GM18502 (cell line): ENCODE results near the gene GRIK5.
"Not testable (repeated sequence)": the region's sequence is repeated elsewhere in the genome, so short reads cannot be mapped to it uniquely, and the experiment has no call there.

Experiments used
- ATAC-seq: cut with Tn5 transposase; IDR thresholded peaks from one replicate; pipeline ENCODE4 v1.9.1; 2021; ENCODE audit warnings: mild to moderate bottlenecking; ENCODE audit not compliant: unreplicated experiment, poor library complexity

The GRIK5 gene

GRCh38 chr19:42023121-42023942 lies 46.7 kb downstream of the GRIK5 start:
- ATAC-seq: no peak

GRCh38 chr19:42022616-42023015 lies 47.4 kb downstream of the GRIK5 start:
- ATAC-seq: no peak

GRCh38 chr19:42021185-42021584 lies 48.8 kb downstream of the GRIK5 start:
- no peak for ATAC-seq

- no peak for ATAC-seq
Measured at GRCh38 chr19:42018503-42019193, 51.4 kb downstream of the GRIK5 start.

GRCh38 chr19:42017040-42017439 lies 53.0 kb downstream of the GRIK5 start:
- no peak for ATAC-seq

GRCh38 chr19:42012747-42013146 lies 57.3 kb downstream of the GRIK5 start:
- ATAC-seq: not testable (repeated sequence)

GRCh38 chr19:42010245-42011126 lies 59.5 kb downstream of the GRIK5 start:
- ATAC-seq: no peak

- ATAC-seq: no peak
Measured at GRCh38 chr19:42006569-42006968, 63.4 kb downstream of the GRIK5 start.

GRCh38 chr19:42005504-42005903 lies 64.5 kb downstream of the GRIK5 start:
- no peak for ATAC-seq

GRCh38 chr19:42003506-42004294 lies 66.3 kb downstream of the GRIK5 start:
- no peak for ATAC-seq

- no peak for ATAC-seq
Measured at GRCh38 chr19:41999878-42000208, 70.2 kb downstream of the GRIK5 start.

GRCh38 chr19:41999071-41999877 lies 70.7 kb downstream of the GRIK5 start:
- no peak for ATAC-seq

GRCh38 chr19:41998246-41999020 lies 71.6 kb downstream of the GRIK5 start:
- no peak for ATAC-seq

- no peak for ATAC-seq
Measured at GRCh38 chr19:41997851-41998229, 72.2 kb downstream of the GRIK5 start.

GRCh38 chr19:41997121-41997850 lies 72.7 kb downstream of the GRIK5 start:
- no peak for ATAC-seq

- ATAC-seq: no peak
Measured at GRCh38 chr19:41995959-41996797, 73.8 kb downstream of the GRIK5 start.
